ENCODE measurements around the gene PAK5. TPM values are rescaled to one million over a fixed set of nuclear protein-coding genes. Genes with fewer than 3 reads are reported as not detected.

Gene PAK5
- total and polyA plus RNA-seq, 2 of the 13 experiments (the other 11 are each of a cell fraction or from before 2014, with no cell fraction given) = not detected

DNA sequence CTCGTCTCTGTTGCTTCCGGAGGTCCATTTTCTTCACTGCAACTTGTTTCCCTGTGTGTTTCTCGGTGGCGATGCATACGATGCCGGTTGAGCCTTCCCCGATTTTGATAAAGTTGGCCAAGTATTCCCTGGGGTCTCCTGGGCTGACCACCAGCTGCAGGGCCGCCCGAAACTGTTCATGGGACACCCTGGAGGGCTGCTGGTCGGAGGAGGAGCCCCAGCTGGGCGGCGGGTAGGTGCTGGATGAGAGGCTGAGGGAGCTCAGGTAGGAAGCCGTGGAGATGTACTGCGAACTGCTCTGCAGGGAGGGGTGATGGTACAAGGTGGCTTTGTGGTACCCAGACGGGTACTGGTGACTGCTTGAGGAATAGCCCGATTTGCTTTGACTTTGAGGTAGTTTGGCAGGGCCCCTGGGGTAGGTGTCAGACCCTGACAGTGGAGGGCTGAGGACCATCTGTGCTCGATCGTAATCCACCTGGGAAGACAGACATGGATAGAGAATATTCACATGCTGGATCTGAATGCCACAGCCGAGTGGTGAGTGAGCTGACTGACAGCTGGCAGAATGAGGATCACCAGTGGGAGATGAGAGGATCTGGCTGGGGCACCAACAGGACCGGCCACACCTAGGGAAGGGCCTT is 272.8 kb downstream of the PAK5 start (continued):
- TF ChIP-seq, protein P1, sequence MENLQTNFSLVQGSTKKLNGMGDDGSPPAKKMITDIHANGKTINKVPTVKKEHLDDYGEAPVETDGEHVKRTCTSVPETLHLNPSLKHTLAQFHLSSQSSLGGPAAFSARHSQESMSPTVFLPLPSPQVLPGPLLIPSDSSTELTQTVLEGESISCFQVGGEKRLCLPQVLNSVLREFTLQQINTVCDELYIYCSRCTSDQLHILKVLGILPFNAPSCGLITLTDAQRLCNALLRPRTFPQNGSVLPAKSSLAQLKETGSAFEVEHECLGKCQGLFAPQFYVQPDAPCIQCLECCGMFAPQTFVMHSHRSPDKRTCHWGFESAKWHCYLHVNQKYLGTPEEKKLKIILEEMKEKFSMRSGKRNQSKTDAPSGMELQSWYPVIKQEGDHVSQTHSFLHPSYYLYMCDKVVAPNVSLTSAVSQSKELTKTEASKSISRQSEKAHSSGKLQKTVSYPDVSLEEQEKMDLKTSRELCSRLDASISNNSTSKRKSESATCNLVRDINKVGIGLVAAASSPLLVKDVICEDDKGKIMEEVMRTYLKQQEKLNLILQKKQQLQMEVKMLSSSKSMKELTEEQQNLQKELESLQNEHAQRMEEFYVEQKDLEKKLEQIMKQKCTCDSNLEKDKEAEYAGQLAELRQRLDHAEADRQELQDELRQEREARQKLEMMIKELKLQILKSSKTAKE (CRISPR knock-in tag; IDR thresholded peaks at IDR 0.05; ENCODE audit: borderline replicate concordance) = no peak
- TF ChIP-seq ZNF660 (CRISPR knock-in tag; IDR thresholded peaks at IDR 0.05; ENCODE audit: borderline replicate concordance, low read depth) = no peak
- TF ChIP-seq, protein P2, sequence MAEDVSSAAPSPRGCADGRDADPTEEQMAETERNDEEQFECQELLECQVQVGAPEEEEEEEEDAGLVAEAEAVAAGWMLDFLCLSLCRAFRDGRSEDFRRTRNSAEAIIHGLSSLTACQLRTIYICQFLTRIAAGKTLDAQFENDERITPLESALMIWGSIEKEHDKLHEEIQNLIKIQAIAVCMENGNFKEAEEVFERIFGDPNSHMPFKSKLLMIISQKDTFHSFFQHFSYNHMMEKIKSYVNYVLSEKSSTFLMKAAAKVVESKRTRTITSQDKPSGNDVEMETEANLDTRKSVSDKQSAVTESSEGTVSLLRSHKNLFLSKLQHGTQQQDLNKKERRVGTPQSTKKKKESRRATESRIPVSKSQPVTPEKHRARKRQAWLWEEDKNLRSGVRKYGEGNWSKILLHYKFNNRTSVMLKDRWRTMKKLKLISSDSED (CRISPR knock-in tag; IDR thresholded peaks at IDR 0.05) = no peak
- no peak for TF ChIP-seq ZNF350 (CRISPR knock-in tag; IDR thresholded peaks at IDR 0.05; ENCODE audit: borderline replicate concordance, low read depth)
- TF ChIP-seq XRCC5 (optimal IDR thresholded peaks at IDR 0.05; ENCODE audit: low read length) = no peak

DNA sequence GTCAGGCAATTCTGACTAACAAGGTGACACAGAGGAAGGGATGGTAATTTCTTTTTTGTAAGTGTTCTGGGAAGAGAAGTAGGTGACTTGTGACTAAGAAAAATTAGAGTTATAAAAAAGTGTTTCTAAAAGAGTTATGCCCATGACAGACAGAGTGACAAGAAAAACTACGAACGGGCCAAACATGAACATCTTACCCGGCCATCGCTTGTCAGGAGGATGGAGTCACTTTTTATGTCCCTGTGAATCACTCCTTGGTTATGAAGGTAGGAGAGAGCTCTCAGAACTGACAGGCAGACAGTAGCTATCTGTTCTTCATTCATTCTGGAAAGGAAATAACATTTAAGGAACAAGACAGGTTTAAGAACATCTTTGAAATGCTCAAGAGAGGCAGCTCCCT is 281.5 kb downstream of the PAK5 start:
- DNase-seq (ENCODE audit: low spot score) (no peak), FAIRE-seq (no peak), ATAC-seq (no peak)
- WGBS (ENCODE audit: low lambda C conversion rate) = 6% methylated on average over 4 of the region's 4 CpGs
- in situ Hi-C loops (cut with HindIII; ENCODE audit: extremely low pct_ligation_motif_present, low pct_unique_long_range_greater_than_20kb) (no loop called here), intact Hi-C loops (cut with micrococcal nuclease; ENCODE audit: unreplicated experiment) (no loop called here)
- H4K20me1 ChIP-seq (ENCODE audit: insufficient read depth, low read length) = no peaks in the 10 kb centered on the region
- no peaks in the 10 kb centered on the region for H3K36me3 ChIP-seq (replicated peaks in 1 of 2; ENCODE audit: control insufficient read depth in 1 of 2, insufficient read depth in 2 of 2, low read length in 2 of 2)
- H3K9me3 ChIP-seq (ENCODE audit: low read length) = no peaks in the 10 kb centered on the region
- CTCF ChIA-PET (ENCODE audit: low intra/inter-chr PET ratio, low total read pairs) = no interaction called here
- no peaks in the 10 kb centered on the region for H3K4me1 ChIP-seq (ENCODE audit: insufficient read depth, low read length)
- no peak overlapping the region for H3K4me3 ChIP-seq (replicated peaks in 1 of 3; ENCODE audit: insufficient read depth in 1 of 3, low read depth in 2 of 3, low read length in 3 of 3)
- TF ChIP-seq ZNF350 (CRISPR knock-in tag; IDR thresholded peaks at IDR 0.05; ENCODE audit: borderline replicate concordance, low read depth) (no peak), PPARG (CRISPR knock-in tag; conservative IDR thresholded peaks at IDR 0.05) (no peak), FOXC1 (CRISPR knock-in tag; IDR thresholded peaks at IDR 0.05; ENCODE audit: borderline replicate concordance) (no peak), KLF13 (CRISPR knock-in tag; IDR thresholded peaks at IDR 0.05) (no peak), TCF12 (IDR thresholded peaks at IDR 0.05) (no peak), TCF12 (CRISPR knock-in tag; IDR thresholded peaks at IDR 0.05) (no peak), ZEB1 (IDR thresholded peaks at IDR 0.05; ENCODE audit: insufficient replicate concordance, low read depth) (no peak), RARA (CRISPR knock-in tag; IDR thresholded peaks at IDR 0.05) (no peak), ZNF674 (CRISPR knock-in tag; IDR thresholded peaks at IDR 0.05; ENCODE audit: low read depth) (no peak), IRF2 (CRISPR knock-in tag; IDR thresholded peaks at IDR 0.05) (no peak), ZNF850 (CRISPR knock-in tag; conservative IDR thresholded peaks at IDR 0.05) (no peak), ZBTB3 (CRISPR knock-in tag; IDR thresholded peaks at IDR 0.05; ENCODE audit: borderline replicate concordance, low read depth) (no peak), ZNF558 (CRISPR knock-in tag; IDR thresholded peaks at IDR 0.05; ENCODE audit: borderline replicate concordance) (no peak)
- TF ChIP-seq, protein P3, sequence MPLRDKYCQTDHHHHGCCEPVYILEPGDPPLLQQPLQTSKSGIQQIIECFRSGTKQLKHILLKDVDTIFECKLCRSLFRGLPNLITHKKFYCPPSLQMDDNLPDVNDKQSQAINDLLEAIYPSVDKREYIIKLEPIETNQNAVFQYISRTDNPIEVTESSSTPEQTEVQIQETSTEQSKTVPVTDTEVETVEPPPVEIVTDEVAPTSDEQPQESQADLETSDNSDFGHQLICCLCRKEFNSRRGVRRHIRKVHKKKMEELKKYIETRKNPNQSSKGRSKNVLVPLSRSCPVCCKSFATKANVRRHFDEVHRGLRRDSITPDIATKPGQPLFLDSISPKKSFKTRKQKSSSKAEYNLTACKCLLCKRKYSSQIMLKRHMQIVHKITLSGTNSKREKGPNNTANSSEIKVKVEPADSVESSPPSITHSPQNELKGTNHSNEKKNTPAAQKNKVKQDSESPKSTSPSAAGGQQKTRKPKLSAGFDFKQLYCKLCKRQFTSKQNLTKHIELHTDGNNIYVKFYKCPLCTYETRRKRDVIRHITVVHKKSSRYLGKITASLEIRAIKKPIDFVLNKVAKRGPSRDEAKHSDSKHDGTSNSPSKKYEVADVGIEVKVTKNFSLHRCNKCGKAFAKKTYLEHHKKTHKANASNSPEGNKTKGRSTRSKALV (CRISPR knock-in tag; IDR thresholded peaks at IDR 0.05) = no peak
- H2AFZ ChIP-seq (ENCODE audit: low read length) = no peak overlapping the region
- no peaks in the 10 kb centered on the region; a peak in 1 of 5 replicates for H3K27me3 ChIP-seq (ENCODE audit: control insufficient read depth in 1 of 2, insufficient read depth in 2 of 2, low read length in 2 of 2)
- H3K27ac ChIP-seq (ENCODE audit: extremely low read length, insufficient read depth, low read length) = no peak overlapping the region
- no peaks in the 10 kb centered on the region for H3K79me2 ChIP-seq (ENCODE audit: insufficient read depth, low read length)
- no peak overlapping the region for H3K4me2 ChIP-seq (ENCODE audit: low read depth, low read length)
- H3K9ac ChIP-seq (ENCODE audit: insufficient read depth, low read depth, low read length) = no peak overlapping the region
- BruUV-seq (replicated peaks) = no TSS peak
- POLR2A ChIA-PET = no interaction called here
